K562 (cell line): ENCODE results near the gene TMEM107. TPM values are rescaled to one million over a fixed set of nuclear protein-coding genes. Genes with fewer than 3 reads are reported as not detected.

ENCODE experiments used
- CBFA2T3 ChIP-seq: fragments of 450-650 bp; IDR thresholded peaks from 2 replicates; pipeline ENCODE4 v1.6.1; 2017
- GATA2 ChIP-seq: sonication (generic); formaldehyde crosslinking; IDR thresholded peaks from 2 replicates; pipeline ENCODE4 v1.4.0; 2020; ENCODE audit warnings: mild to moderate bottlenecking, missing genetic modification reagents
- SIX5 ChIP-seq, 2 experiments: IDR thresholded peaks; 2 replicates each; pipeline ENCODE4 v1.6.1; 2011; ENCODE audit warnings: low read length in 2 of 2, borderline replicate concordance in 1 of 2, low read depth in 1 of 2, mild to moderate bottlenecking in 1 of 2, moderate library complexity in 1 of 2; ENCODE audit not compliant: insufficient read depth in 1 of 2
- STAT5B ChIP-seq: fragments of 250-450 bp; sonication (Bioruptor Pico); IDR thresholded peaks from 2 replicates; pipeline ENCODE4 v1.8.0; 2021; ENCODE audit warnings: mild to moderate bottlenecking, inconsistent platforms
- TRIM28 ChIP-seq: fragments of 450-650 bp; IDR thresholded peaks from 2 replicates; pipeline ENCODE4 v1.6.1; 2017
- polyA plus RNA-seq, 8 experiments: library from polyadenylated mRNA; depleted of rRNA in 4 of 8; stranded (reverse) in 5 of 8; unstranded in 3 of 8; fragments of >200 nt; fragmentation: Nextera tagmentation in 2 of 8; fragmentation: Illumina TruSeq in 1 of 8; extraction: Ambion mirVana in 2 of 8; extraction: Trizol in 1 of 8; gene quantifications; 2 replicates each; pipeline versions ENCODE4 v1.2.1 to v1.2.3, GENCODE V29; 2011 to 2014; ENCODE audit warnings: inconsistent platforms in 1 of 8, missing spikeins in 1 of 8
- total RNA-seq, 7 experiments: library from RNA; depleted of rRNA in 6 of 7; stranded (reverse); fragments of >200 nt in 6 of 7; fragmentation: Illumina TruSeq in 2 of 7; extraction: Trizol in 2 of 7; gene quantifications; 2 replicates each; pipeline versions ENCODE4 v1.2.1 to v1.2.3, GENCODE V29; 2011 to 2021; ENCODE audit warnings: low replicate concordance in 1 of 7
- TF ChIP-seq, protein P1 (sequence below): fragments of 450-650 bp; IDR thresholded peaks from 2 replicates; pipeline ENCODE4 v1.6.1; 2016; ENCODE audit warnings: mild to moderate bottlenecking, moderate library complexity
- TF ChIP-seq, protein P2 (sequence below): sonication (generic); formaldehyde crosslinking; IDR thresholded peaks from 2 replicates; pipeline ENCODE4 v1.5.0; 2020; ENCODE audit warnings: missing genetic modification reagents
- TF ChIP-seq, protein P3 (sequence below): fragments of 250-450 bp; sonication (Bioruptor Pico); IDR thresholded peaks from 2 replicates; pipeline ENCODE4 v1.5.1; 2021; ENCODE audit warnings: mild to moderate bottlenecking
- TF ChIP-seq, protein P4 (sequence below): fragments of 450-650 bp; IDR thresholded peaks from 2 replicates; pipeline ENCODE4 v1.6.1; 2017; ENCODE audit warnings: mild to moderate bottlenecking, moderate library complexity
- TF ChIP-seq, protein P5 (sequence below): fragments of 450-650 bp; formaldehyde crosslinking; IDR thresholded peaks from 2 replicates; pipeline ENCODE4 v1.4.0; 2020; ENCODE audit warnings: mild to moderate bottlenecking

TMEM107 gene
- total and polyA plus RNA-seq, 9 of the 15 experiments (the other 6 are each of a cell fraction or from before 2014, with no cell fraction given) = 7.1 to 26.2 (median 16.9) TPM

DNA sequence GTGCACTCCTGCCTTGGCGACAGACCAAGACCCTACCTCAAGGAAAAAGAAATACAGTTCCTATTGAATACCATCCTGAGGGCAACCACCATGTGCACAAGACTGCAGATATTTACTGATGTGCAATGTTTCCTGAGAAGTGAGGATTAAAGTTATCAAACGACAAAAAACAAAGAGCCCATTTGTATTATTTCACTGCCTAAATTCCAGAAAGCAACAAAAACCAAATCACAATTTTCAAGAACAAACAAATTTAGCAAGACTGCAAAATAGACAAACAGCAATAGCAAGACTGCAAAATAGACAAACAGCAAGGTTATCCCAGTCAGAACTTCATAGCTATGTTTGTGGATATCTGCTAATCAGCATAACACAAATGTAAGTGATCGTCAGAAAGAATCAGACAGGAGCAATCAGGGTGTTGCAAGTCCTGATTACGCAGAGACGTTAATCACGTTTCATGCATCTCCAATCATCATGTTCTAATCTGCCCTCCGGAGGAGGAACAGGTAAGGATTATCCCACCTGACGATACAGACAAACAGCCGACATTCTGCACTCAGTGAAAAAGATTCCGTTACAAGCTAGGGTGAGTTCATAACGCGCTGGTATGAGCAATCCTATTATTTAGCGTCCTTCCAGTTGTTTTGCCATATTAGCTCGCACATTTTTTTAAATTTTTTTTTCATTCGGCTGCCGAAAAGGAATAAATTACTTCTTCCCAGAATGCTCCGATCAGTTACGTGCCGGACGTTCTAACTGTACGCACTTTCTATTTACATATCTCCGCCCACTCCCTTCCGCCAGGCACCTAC lies 2.9 kb downstream of the TMEM107 start (continued):
- TF ChIP-seq, protein P1, sequence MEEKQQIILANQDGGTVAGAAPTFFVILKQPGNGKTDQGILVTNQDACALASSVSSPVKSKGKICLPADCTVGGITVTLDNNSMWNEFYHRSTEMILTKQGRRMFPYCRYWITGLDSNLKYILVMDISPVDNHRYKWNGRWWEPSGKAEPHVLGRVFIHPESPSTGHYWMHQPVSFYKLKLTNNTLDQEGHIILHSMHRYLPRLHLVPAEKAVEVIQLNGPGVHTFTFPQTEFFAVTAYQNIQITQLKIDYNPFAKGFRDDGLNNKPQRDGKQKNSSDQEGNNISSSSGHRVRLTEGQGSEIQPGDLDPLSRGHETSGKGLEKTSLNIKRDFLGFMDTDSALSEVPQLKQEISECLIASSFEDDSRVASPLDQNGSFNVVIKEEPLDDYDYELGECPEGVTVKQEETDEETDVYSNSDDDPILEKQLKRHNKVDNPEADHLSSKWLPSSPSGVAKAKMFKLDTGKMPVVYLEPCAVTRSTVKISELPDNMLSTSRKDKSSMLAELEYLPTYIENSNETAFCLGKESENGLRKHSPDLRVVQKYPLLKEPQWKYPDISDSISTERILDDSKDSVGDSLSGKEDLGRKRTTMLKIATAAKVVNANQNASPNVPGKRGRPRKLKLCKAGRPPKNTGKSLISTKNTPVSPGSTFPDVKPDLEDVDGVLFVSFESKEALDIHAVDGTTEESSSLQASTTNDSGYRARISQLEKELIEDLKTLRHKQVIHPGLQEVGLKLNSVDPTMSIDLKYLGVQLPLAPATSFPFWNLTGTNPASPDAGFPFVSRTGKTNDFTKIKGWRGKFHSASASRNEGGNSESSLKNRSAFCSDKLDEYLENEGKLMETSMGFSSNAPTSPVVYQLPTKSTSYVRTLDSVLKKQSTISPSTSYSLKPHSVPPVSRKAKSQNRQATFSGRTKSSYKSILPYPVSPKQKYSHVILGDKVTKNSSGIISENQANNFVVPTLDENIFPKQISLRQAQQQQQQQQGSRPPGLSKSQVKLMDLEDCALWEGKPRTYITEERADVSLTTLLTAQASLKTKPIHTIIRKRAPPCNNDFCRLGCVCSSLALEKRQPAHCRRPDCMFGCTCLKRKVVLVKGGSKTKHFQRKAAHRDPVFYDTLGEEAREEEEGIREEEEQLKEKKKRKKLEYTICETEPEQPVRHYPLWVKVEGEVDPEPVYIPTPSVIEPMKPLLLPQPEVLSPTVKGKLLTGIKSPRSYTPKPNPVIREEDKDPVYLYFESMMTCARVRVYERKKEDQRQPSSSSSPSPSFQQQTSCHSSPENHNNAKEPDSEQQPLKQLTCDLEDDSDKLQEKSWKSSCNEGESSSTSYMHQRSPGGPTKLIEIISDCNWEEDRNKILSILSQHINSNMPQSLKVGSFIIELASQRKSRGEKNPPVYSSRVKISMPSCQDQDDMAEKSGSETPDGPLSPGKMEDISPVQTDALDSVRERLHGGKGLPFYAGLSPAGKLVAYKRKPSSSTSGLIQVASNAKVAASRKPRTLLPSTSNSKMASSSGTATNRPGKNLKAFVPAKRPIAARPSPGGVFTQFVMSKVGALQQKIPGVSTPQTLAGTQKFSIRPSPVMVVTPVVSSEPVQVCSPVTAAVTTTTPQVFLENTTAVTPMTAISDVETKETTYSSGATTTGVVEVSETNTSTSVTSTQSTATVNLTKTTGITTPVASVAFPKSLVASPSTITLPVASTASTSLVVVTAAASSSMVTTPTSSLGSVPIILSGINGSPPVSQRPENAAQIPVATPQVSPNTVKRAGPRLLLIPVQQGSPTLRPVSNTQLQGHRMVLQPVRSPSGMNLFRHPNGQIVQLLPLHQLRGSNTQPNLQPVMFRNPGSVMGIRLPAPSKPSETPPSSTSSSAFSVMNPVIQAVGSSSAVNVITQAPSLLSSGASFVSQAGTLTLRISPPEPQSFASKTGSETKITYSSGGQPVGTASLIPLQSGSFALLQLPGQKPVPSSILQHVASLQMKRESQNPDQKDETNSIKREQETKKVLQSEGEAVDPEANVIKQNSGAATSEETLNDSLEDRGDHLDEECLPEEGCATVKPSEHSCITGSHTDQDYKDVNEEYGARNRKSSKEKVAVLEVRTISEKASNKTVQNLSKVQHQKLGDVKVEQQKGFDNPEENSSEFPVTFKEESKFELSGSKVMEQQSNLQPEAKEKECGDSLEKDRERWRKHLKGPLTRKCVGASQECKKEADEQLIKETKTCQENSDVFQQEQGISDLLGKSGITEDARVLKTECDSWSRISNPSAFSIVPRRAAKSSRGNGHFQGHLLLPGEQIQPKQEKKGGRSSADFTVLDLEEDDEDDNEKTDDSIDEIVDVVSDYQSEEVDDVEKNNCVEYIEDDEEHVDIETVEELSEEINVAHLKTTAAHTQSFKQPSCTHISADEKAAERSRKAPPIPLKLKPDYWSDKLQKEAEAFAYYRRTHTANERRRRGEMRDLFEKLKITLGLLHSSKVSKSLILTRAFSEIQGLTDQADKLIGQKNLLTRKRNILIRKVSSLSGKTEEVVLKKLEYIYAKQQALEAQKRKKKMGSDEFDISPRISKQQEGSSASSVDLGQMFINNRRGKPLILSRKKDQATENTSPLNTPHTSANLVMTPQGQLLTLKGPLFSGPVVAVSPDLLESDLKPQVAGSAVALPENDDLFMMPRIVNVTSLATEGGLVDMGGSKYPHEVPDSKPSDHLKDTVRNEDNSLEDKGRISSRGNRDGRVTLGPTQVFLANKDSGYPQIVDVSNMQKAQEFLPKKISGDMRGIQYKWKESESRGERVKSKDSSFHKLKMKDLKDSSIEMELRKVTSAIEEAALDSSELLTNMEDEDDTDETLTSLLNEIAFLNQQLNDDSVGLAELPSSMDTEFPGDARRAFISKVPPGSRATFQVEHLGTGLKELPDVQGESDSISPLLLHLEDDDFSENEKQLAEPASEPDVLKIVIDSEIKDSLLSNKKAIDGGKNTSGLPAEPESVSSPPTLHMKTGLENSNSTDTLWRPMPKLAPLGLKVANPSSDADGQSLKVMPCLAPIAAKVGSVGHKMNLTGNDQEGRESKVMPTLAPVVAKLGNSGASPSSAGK = peak; percentile 36
- TF ChIP-seq GATA2 (peak; percentile 93), STAT5B (CRISPR knock-in tag) (no peak), CBFA2T3 (peak; percentile 86), TRIM28 (peak; percentile 32; the same call in 1 of the 2 replicates), SIX5 (IDR thresholded peaks at IDR 0.05; ENCODE audit: borderline replicate concordance in 1 of 2, insufficient read depth in 1 of 2, low read depth in 1 of 2, low read length in 2 of 2) (no peak)
- TF ChIP-seq, protein P2, sequence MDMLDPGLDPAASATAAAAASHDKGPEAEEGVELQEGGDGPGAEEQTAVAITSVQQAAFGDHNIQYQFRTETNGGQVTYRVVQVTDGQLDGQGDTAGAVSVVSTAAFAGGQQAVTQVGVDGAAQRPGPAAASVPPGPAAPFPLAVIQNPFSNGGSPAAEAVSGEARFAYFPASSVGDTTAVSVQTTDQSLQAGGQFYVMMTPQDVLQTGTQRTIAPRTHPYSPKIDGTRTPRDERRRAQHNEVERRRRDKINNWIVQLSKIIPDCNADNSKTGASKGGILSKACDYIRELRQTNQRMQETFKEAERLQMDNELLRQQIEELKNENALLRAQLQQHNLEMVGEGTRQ (CRISPR knock-in tag) = no peak
- TF ChIP-seq, protein P3, sequence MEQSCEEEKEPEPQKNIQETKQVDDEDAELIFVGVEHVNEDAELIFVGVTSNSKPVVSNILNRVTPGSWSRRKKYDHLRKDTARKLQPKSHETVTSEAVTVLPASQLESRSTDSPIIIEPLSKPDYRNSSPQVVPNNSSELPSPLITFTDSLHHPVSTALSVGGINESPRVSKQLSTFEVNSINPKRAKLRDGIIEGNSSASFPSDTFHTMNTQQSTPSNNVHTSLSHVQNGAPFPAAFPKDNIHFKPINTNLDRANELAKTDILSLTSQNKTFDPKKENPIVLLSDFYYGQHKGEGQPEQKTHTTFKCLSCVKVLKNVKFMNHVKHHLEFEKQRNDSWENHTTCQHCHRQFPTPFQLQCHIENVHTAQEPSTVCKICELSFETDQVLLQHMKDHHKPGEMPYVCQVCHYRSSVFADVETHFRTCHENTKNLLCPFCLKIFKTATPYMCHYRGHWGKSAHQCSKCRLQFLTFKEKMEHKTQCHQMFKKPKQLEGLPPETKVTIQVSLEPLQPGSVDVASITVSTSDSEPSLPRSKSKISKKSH (CRISPR knock-in tag) = no peak
- TF ChIP-seq, protein P4, sequence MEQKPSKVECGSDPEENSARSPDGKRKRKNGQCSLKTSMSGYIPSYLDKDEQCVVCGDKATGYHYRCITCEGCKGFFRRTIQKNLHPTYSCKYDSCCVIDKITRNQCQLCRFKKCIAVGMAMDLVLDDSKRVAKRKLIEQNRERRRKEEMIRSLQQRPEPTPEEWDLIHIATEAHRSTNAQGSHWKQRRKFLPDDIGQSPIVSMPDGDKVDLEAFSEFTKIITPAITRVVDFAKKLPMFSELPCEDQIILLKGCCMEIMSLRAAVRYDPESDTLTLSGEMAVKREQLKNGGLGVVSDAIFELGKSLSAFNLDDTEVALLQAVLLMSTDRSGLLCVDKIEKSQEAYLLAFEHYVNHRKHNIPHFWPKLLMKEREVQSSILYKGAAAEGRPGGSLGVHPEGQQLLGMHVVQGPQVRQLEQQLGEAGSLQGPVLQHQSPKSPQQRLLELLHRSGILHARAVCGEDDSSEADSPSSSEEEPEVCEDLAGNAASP = no peak
- TF ChIP-seq, protein P5, sequence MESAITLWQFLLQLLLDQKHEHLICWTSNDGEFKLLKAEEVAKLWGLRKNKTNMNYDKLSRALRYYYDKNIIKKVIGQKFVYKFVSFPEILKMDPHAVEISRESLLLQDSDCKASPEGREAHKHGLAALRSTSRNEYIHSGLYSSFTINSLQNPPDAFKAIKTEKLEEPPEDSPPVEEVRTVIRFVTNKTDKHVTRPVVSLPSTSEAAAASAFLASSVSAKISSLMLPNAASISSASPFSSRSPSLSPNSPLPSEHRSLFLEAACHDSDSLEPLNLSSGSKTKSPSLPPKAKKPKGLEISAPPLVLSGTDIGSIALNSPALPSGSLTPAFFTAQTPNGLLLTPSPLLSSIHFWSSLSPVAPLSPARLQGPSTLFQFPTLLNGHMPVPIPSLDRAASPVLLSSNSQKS = peak; percentile 83; the same call in 1 of the 2 replicates
